Measurements from ENCODE around the gene GDF15. TPM values are rescaled to one million over a fixed set of nuclear protein-coding genes. Genes with fewer than 3 reads are reported as not detected.

The GDF15 gene
- total RNA-seq, 1 experiment from 2014 or later: 27.3 TPM

DNA sequence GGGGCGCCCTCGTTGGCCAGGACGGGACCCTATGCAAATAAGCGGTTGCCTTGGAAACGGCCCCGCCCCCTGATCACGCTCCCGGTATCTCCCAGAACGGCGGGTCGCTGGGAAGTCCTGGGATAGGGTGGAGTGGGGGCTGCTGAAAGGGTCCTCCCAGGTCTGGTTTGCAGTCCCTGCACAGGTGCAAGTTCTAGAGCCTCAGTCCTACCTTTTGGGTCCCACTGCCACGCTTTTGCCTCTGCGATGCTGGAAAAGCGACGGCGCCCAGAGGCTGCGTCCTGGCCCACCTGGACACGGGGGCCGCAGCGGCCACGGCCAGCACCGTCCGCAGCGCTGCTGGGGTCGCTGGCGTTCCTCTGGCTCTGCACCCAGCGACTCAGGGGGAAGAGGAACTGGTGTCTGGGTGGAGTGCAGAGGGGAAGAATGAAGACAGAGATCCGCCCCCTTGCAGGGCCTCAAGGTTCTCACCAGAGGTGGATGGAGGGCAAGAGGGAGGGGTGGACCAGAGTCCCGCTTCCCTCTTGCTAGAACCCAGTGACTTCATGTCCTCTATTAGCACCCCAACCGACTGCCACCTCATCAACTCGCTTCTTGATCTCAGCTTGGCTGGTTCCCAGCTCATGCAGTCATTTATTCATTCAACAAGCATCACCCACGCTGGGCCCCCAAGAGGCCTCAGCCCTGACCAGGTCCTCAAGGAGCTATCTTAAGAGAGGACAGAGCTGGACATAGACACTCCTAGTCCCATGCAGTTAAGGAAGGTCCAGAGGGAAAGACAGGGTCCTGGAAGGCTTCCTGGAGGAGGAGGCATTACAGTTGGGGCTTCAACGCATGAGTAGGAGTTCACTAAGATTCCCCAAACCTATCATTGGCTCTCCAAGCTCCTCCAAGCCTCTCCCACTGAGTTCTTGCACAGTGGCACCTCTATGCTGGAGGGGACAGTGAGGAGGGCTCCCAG, 11.6 kb downstream of the GDF15 start, which contains the start of gene LRRC25:
Gene LRRC25, minus strand, starts transcription at position 381 of the 961 bp plus-strand sequence. CDS start 659 bp downstream, outside the sequence.
- ATAC-seq (peak; percentile 87), DNase-seq (ENCODE audit: low spot score) (peak; percentile 89)
- Mint-ChIP-seq H3K4me1 (peaks cover 8% of the 10 kb centered on the region), H3K27me3 (ENCODE audit: low read depth) (no peaks in the 10 kb centered on the region), H3K9me3 (no peaks in the 10 kb centered on the region), H3K4me3 (0 out of 2 replicates have a peak within 1 kb of the TSS, but pooled peaks have one; percentile 8), H3K36me3 (no peaks in the 10 kb centered on the region), H3K27ac (no peak within 1 kb of the TSS)
- ChIA-PET POLR2A (interaction anchor here (1.3 kb wide), 1 partner anchor 116 kb away, joined by 3 read pairs; the partner anchor contains the start of gene JUND), CTCF (interaction anchor here (0.6 to 6.6 kb wide), 7 partner anchors 7 to 364 kb away, joined by 3 to 73 read pairs (median 4); partner anchors contain the start of gene GDF15)
- TF ChIP-seq MLX (CRISPR knock-in tag; IDR thresholded peaks at IDR 0.05) (no peak; the same call in 1 of the 2 replicates), MAX (CRISPR knock-in tag; IDR thresholded peaks at IDR 0.05) (no peak), IRF2 (CRISPR knock-in tag; IDR thresholded peaks at IDR 0.05; ENCODE audit: borderline replicate concordance, low read depth) (no peak), PRDM15 (CRISPR knock-in tag; IDR thresholded peaks at IDR 0.05) (peak; percentile 80), CREM (CRISPR knock-in tag; IDR thresholded peaks at IDR 0.05) (no peak), CDX4 (CRISPR knock-in tag; IDR thresholded peaks at IDR 0.05; ENCODE audit: borderline replicate concordance) (no peak), ZNF281 (CRISPR knock-in tag; IDR thresholded peaks at IDR 0.05) (no peak), FOXP1 (CRISPR knock-in tag; IDR thresholded peaks at IDR 0.05; ENCODE audit: borderline replicate concordance) (0 out of 2 replicates have a peak, but pooled peaks have one; percentile 23)
- TF ChIP-seq, protein P1, sequence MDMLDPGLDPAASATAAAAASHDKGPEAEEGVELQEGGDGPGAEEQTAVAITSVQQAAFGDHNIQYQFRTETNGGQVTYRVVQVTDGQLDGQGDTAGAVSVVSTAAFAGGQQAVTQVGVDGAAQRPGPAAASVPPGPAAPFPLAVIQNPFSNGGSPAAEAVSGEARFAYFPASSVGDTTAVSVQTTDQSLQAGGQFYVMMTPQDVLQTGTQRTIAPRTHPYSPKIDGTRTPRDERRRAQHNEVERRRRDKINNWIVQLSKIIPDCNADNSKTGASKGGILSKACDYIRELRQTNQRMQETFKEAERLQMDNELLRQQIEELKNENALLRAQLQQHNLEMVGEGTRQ (CRISPR knock-in tag; IDR thresholded peaks at IDR 0.05): 0 out of 2 replicates have a peak, but pooled peaks have one; percentile 25

GRCh38 chr19:18399008-18399407, 13.1 kb downstream of the GDF15 start:
- POLR2A ChIA-PET: interaction anchor here (1.0 kb wide), 1 partner anchor 15 kb away, joined by 3 read pairs; no protein-coding TSS in a partner anchor
- CTCF ChIA-PET: interaction anchor here (1.4 to 6.6 kb wide), 4 partner anchors 10 to 70 kb away, joined by 3 to 73 read pairs (median 18); partner anchors contain the start of gene GDF15
- DNase-seq (ENCODE audit: low spot score): no peak
- H3K4me1 Mint-ChIP-seq: peaks cover 8% of the 10 kb centered on the region
- H3K36me3 Mint-ChIP-seq: no peaks in the 10 kb centered on the region
- peaks cover 3% of the 10 kb centered on the region; the same call in 1 of the 2 replicates for H3K27me3 Mint-ChIP-seq (ENCODE audit: low read depth)
- no peak for ATAC-seq
- H3K4me3 Mint-ChIP-seq: no peak overlapping the region
- H3K9me3 Mint-ChIP-seq: no peaks in the 10 kb centered on the region
- H3K27ac Mint-ChIP-seq: no peak overlapping the region
- TF ChIP-seq GABPB1 (CRISPR knock-in tag; IDR thresholded peaks at IDR 0.05) (no peak), SMAD4 (CRISPR knock-in tag; IDR thresholded peaks at IDR 0.05) (no peak), ZNF425 (CRISPR knock-in tag; conservative IDR thresholded peaks at IDR 0.05) (no peak), NFYB (CRISPR knock-in tag; conservative IDR thresholded peaks at IDR 0.05; ENCODE audit: low read depth) (no peak), JAZF1 (CRISPR knock-in tag; IDR thresholded peaks at IDR 0.05) (no peak), GTF2I (CRISPR knock-in tag; conservative IDR thresholded peaks at IDR 0.05) (no peak)
- TF ChIP-seq, protein P2, sequence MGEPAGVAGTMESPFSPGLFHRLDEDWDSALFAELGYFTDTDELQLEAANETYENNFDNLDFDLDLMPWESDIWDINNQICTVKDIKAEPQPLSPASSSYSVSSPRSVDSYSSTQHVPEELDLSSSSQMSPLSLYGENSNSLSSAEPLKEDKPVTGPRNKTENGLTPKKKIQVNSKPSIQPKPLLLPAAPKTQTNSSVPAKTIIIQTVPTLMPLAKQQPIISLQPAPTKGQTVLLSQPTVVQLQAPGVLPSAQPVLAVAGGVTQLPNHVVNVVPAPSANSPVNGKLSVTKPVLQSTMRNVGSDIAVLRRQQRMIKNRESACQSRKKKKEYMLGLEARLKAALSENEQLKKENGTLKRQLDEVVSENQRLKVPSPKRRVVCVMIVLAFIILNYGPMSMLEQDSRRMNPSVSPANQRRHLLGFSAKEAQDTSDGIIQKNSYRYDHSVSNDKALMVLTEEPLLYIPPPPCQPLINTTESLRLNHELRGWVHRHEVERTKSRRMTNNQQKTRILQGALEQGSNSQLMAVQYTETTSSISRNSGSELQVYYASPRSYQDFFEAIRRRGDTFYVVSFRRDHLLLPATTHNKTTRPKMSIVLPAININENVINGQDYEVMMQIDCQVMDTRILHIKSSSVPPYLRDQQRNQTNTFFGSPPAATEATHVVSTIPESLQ (CRISPR knock-in tag; IDR thresholded peaks at IDR 0.05): no peak

Measured in WTC11 (cell line).